HepG2 (cell line): ENCODE data around the gene PCBP2. TPM values are rescaled to one million over a fixed set of nuclear protein-coding genes. Genes with fewer than 3 reads are reported as not detected.

Experiments used
- BCL3 ChIP-seq: sonication (generic); formaldehyde crosslinking; IDR thresholded peaks from 2 replicates; pipeline ENCODE4 v1.5.1; 2020; ENCODE audit warnings: mild to moderate bottlenecking, missing genetic modification reagents, moderate library complexity
- CENPBD1 ChIP-seq: sonication (generic); formaldehyde crosslinking; IDR thresholded peaks from 2 replicates; pipeline ENCODE4 v1.8.0; 2022; ENCODE audit warnings: missing genetic modification reagents, low read depth, mild to moderate bottlenecking, borderline replicate concordance
- FOXP1 ChIP-seq, 2 experiments: fragments of 450-650 bp in 1 of 2; IDR thresholded peaks; 2 replicates each; pipeline ENCODE4 v1.6.1; 2017 to 2018; ENCODE audit warnings: antibody characterized with exemption in 1 of 2
- KAT8 ChIP-seq: IDR thresholded peaks from 2 replicates; pipeline ENCODE4 v1.6.1; 2016; ENCODE audit warnings: missing genetic modification reagents, missing compliant biosample characterization
- NFIC ChIP-seq: IDR thresholded peaks from 2 replicates; pipeline ENCODE4 v1.6.1; 2012; ENCODE audit warnings: mild to moderate bottlenecking, low read length, inconsistent platforms
- NFKB2 ChIP-seq: sonication (generic); formaldehyde crosslinking; IDR thresholded peaks from 2 replicates; pipeline ENCODE4 v1.4.0; 2020; ENCODE audit warnings: missing genetic modification reagents, borderline replicate concordance
- PAX8 ChIP-seq: sonication (generic); formaldehyde crosslinking; IDR thresholded peaks from 2 replicates; pipeline ENCODE4 v1.8.0; 2022; ENCODE audit warnings: mild to moderate bottlenecking, missing genetic modification reagents, borderline replicate concordance
- TARDBP ChIP-seq: sonication (generic); formaldehyde crosslinking; IDR thresholded peaks from 2 replicates; pipeline ENCODE4 v1.8.0; 2022; ENCODE audit warnings: mild to moderate bottlenecking, missing genetic modification reagents
- ZHX2 ChIP-seq, 2 experiments: sonication (generic) in 1 of 2; formaldehyde crosslinking in 1 of 2; IDR thresholded peaks; 2 replicates each; pipeline versions ENCODE4 v1.6.1 to v1.9.0; 2014 to 2022; ENCODE audit warnings: antibody characterized with exemption in 1 of 2, borderline replicate concordance in 1 of 2, inconsistent platforms in 1 of 2, low read depth in 1 of 2, missing genetic modification reagents in 1 of 2
- ZNF546 ChIP-seq: sonication (generic); formaldehyde crosslinking; conservative IDR thresholded peaks from 2 replicates; pipeline ENCODE4 v1.8.1; 2023; ENCODE audit warnings: mild to moderate bottlenecking, missing genetic modification reagents
- ZNF660 ChIP-seq: sonication (generic); formaldehyde crosslinking; IDR thresholded peaks from 2 replicates; pipeline ENCODE4 v1.5.1; 2020; ENCODE audit warnings: mild to moderate bottlenecking, low read depth, missing genetic modification reagents, borderline replicate concordance
- ZNF800 ChIP-seq: sonication (generic); formaldehyde crosslinking; IDR thresholded peaks from 2 replicates; pipeline ENCODE4 v1.4.0; 2020; ENCODE audit warnings: missing genetic modification reagents
- ZSCAN30 ChIP-seq: sonication (generic); formaldehyde crosslinking; IDR thresholded peaks from 2 replicates; pipeline ENCODE4 v1.5.0; 2020; ENCODE audit warnings: mild to moderate bottlenecking, missing genetic modification reagents
- ZSCAN9 ChIP-seq: IDR thresholded peaks from 2 replicates; pipeline ENCODE4 v1.6.1; 2016; ENCODE audit warnings: borderline replicate concordance
- ZUFSP ChIP-seq: sonication (generic); formaldehyde crosslinking; IDR thresholded peaks from 2 replicates; pipeline ENCODE4 v1.9.0; 2021; ENCODE audit warnings: missing genetic modification reagents, mild to moderate bottlenecking, borderline replicate concordance
- polyA plus RNA-seq, 8 experiments: library from polyadenylated mRNA; depleted of rRNA in 3 of 8; stranded (reverse) in 7 of 8; unstranded in 1 of 8; fragments of >200 nt; fragmentation: Illumina TruSeq in 4 of 8; extraction: Trizol in 4 of 8; gene quantifications; 2 replicates each; pipeline versions ENCODE4 v1.2.1 to v1.2.3, GENCODE V29; 2011 to 2016; ENCODE audit warnings: low read depth in 4 of 8, missing spikeins in 1 of 8, mixed read lengths in 1 of 8; ENCODE audit not compliant: insufficient read depth in 1 of 8
- total RNA-seq, 5 experiments: library from RNA; depleted of rRNA; stranded (reverse); fragments of >200 nt; fragmentation: Illumina TruSeq; extraction: Trizol; gene quantifications; 2 replicates each; pipeline ENCODE4 v1.2.3, GENCODE V29; 2016; ENCODE audit warnings: low read depth in 1 of 5

The PCBP2 gene
- total and polyA plus RNA-seq, 2 of the 13 experiments (the other 11 are each of a cell fraction or from before 2014, with no cell fraction given) = 154 to 345 TPM

- TF ChIP-seq ZUFSP (CRISPR knock-in tag) = no peak
- TF ChIP-seq ZHX2 (IDR thresholded peaks at IDR 0.05; ENCODE audit: low read depth) = peak; percentile 80
- TF ChIP-seq ZHX2 (CRISPR knock-in tag; IDR thresholded peaks at IDR 0.05; ENCODE audit: borderline replicate concordance) = no peak
- TF ChIP-seq ZSCAN30 (CRISPR knock-in tag) = no peak
- no peak for TF ChIP-seq NFIC
- TF ChIP-seq NFKB2 = peak; percentile 81; the same call in 1 of the 2 replicates
- TF ChIP-seq ZNF660 (CRISPR knock-in tag) = no peak
- TF ChIP-seq KAT8 (CRISPR knock-in tag) = peak; percentile 92
- TF ChIP-seq CENPBD1 = no peak
- no peak for TF ChIP-seq PAX8 (CRISPR knock-in tag)
- peak; percentile 80; the same call in 1 of the 2 replicates for TF ChIP-seq ZNF546 (CRISPR knock-in tag)
- peak; percentile 83 for TF ChIP-seq BCL3 (CRISPR knock-in tag)
- TF ChIP-seq ZNF800 = no peak
- TF ChIP-seq FOXP1 (IDR thresholded peaks at IDR 0.05) = no peak
- no peak for TF ChIP-seq FOXP1 (CRISPR knock-in tag; IDR thresholded peaks at IDR 0.05)
- peak; percentile 87 for TF ChIP-seq TARDBP
- no peak for TF ChIP-seq ZSCAN9 (CRISPR knock-in tag)
Observed at GRCh38 chr12:53500776-53501614, 49.1 kb downstream of the PCBP2 start, which contains the start of gene TARBP2 (continued).
